ENCODE measurements around the gene CAMKMT. TPM values are rescaled to one million over a fixed set of nuclear protein-coding genes. Genes with fewer than 3 reads are reported as not detected.

Gene CAMKMT
- total and polyA plus RNA-seq, 2 experiments from 2014 or later: 26.5 to 29.5 TPM

- Mint-ChIP-seq H3K4me1 (peaks cover 25% of the 10 kb centered on the region), H3K9me3 (no peaks in the 10 kb centered on the region), H3K27ac (no peak overlapping the region), H3K36me3 (ENCODE audit: low read depth) (no peaks in the 10 kb centered on the region), H3K27me3 (ENCODE audit: insufficient read depth, low read depth, poor library complexity) (peaks cover 2% of the 10 kb centered on the region), H3K4me3 (no peak overlapping the region)
- no peaks in the 10 kb centered on the region for H3K27me3 ChIP-seq (ENCODE audit: insufficient read depth)
- H3F3A ChIP-seq (replicated peaks; ENCODE audit: low read depth): no peaks in the 10 kb centered on the region
- H3K4me1 ChIP-seq (ENCODE audit: insufficient read depth): peaks cover 28% of the 10 kb centered on the region
- no peak overlapping the region for H3K4me2 ChIP-seq
- TF ChIP-seq ZNF462 (CRISPR knock-in tag; IDR thresholded peaks at IDR 0.05): no peak
- TF ChIP-seq JUNB (IDR thresholded peaks at IDR 0.05; ENCODE audit: unreplicated experiment): no peak
- TF ChIP-seq STAT1 (IDR thresholded peaks at IDR 0.05; ENCODE audit: unreplicated experiment): no peak
- no peak for TF ChIP-seq CREB1 (CRISPR knock-in tag; IDR thresholded peaks at IDR 0.05; ENCODE audit: low read depth)
- TF ChIP-seq NANOG (IDR thresholded peaks at IDR 0.05; ENCODE audit: borderline replicate concordance): no peak
- no peak for TF ChIP-seq ZNF331 (CRISPR knock-in tag; IDR thresholded peaks at IDR 0.05; ENCODE audit: low read depth)
- no peak for TF ChIP-seq POLR2AphosphoS5 (IDR thresholded peaks at IDR 0.05; ENCODE audit: low read depth)
- ATAC-seq: no peak
- no peak overlapping the region for H2AFZ ChIP-seq
- H3K27ac ChIP-seq (ENCODE audit: low read depth): no peak overlapping the region
- H3K36me3 ChIP-seq (ENCODE audit: insufficient read depth): no peaks in the 10 kb centered on the region
- no peak for DNase-seq (ENCODE audit: low spot score)
- no peaks in the 10 kb centered on the region for H3K9me2 ChIP-seq (ENCODE audit: insufficient read depth)
- no peak overlapping the region for H3K4me3 ChIP-seq
- H4K20me1 ChIP-seq (replicated peaks; ENCODE audit: insufficient read depth): no peaks in the 10 kb centered on the region
- H3K79me2 ChIP-seq (replicated peaks; ENCODE audit: insufficient read depth): no peaks in the 10 kb centered on the region
Measured at GRCh38 chr2:44642123-44642857, 280.5 kb downstream of the CAMKMT start.

Measured in GM23338 (cell line).